GM23338 (cell line): ENCODE measurements around the gene GPR3. TPM values are rescaled to one million over a fixed set of nuclear protein-coding genes. Genes with fewer than 3 reads are reported as not detected.

Source experiments
- ATAC-seq: fragments of 200-7000 bp; cut with Tn5 transposase; 3 replicates; pipeline ENCODE4 v1.9.1; 2020
- DNase-seq: peaks from one replicate; pipeline ENCODE4 v3.0.0-alpha.2; 2015; ENCODE audit warnings: low spot score
- H2AFZ ChIP-seq: fragments of 200-600 bp; sonication (generic); 2 replicates; pipeline ENCODE4 v1.8.0; 2016; ENCODE audit warnings: antibody characterized with exemption, mild to moderate bottlenecking, moderate library complexity
- H3F3A ChIP-seq: fragments of 200-600 bp; sonication (generic); replicated peaks from 2 replicates; pipeline ENCODE4 v1.8.0; 2017; ENCODE audit warnings: antibody characterized with exemption, mixed run types, low read depth
- H3K27ac ChIP-seq: fragments of 200-600 bp; sonication (generic); 2 replicates; pipeline ENCODE4 v1.6.1; 2016; ENCODE audit warnings: low read depth
- H3K27me3 ChIP-seq: fragments of 200-600 bp; sonication (generic); 2 replicates; pipeline ENCODE4 v1.8.0; 2016; ENCODE audit warnings: mild to moderate bottlenecking, mixed run types, moderate library complexity; ENCODE audit not compliant: insufficient read depth
- H3K36me3 ChIP-seq: fragments of 200-600 bp; sonication (generic); 2 replicates; pipeline ENCODE4 v1.8.0; 2016; ENCODE audit warnings: mild to moderate bottlenecking; ENCODE audit not compliant: insufficient read depth
- H3K4me1 ChIP-seq: fragments of 200-600 bp; sonication (generic); 2 replicates; pipeline ENCODE4 v1.8.0; 2016; ENCODE audit warnings: mild to moderate bottlenecking, moderate library complexity; ENCODE audit not compliant: insufficient read depth
- H3K4me2 ChIP-seq: fragments of 200-600 bp; sonication (generic); 2 replicates; pipeline ENCODE4 v1.7.1; 2017; ENCODE audit warnings: mixed run types
- H3K4me3 ChIP-seq: fragments of 200-600 bp; sonication (generic); 2 replicates; pipeline ENCODE4 v1.6.1; 2016; ENCODE audit warnings: mixed run types
- H3K79me2 ChIP-seq: fragments of 200-600 bp; sonication (generic); replicated peaks from 2 replicates; pipeline ENCODE4 v1.8.0; 2017; ENCODE audit warnings: mild to moderate bottlenecking; ENCODE audit not compliant: insufficient read depth
- H3K9me2 ChIP-seq: fragments of 200-600 bp; sonication (generic); 2 replicates; pipeline ENCODE4 v1.8.0; 2017; ENCODE audit not compliant: insufficient read depth
- H4K20me1 ChIP-seq: fragments of 200-600 bp; sonication (generic); replicated peaks from 2 replicates; pipeline ENCODE4 v1.8.0; 2017; ENCODE audit warnings: mild to moderate bottlenecking; ENCODE audit not compliant: insufficient read depth
- H3K27ac Mint-ChIP-seq: 2 replicates; pipeline ENCODE4 v1.8.0; 2020; ENCODE audit warnings: inconsistent platforms, mild to moderate bottlenecking, moderate library complexity, mixed read lengths
- H3K27me3 Mint-ChIP-seq: 3 replicates; pipeline ENCODE4 v1.8.0; 2022; ENCODE audit warnings: low read depth, mild to moderate bottlenecking, moderate library complexity, mixed read lengths, inconsistent platforms; ENCODE audit not compliant: insufficient read depth, poor library complexity
- H3K36me3 Mint-ChIP-seq: 3 replicates; pipeline ENCODE4 v1.8.0; 2021; ENCODE audit warnings: low read depth, mild to moderate bottlenecking, inconsistent platforms, moderate library complexity, mixed read lengths
- H3K4me1 Mint-ChIP-seq: 3 replicates; pipeline ENCODE4 v1.8.0; 2020; ENCODE audit warnings: mild to moderate bottlenecking, inconsistent platforms, mixed read lengths
- H3K4me3 Mint-ChIP-seq: 3 replicates; pipeline ENCODE4 v1.8.0; 2021; ENCODE audit warnings: moderate library complexity, mild to moderate bottlenecking, inconsistent platforms, mixed read lengths
- H3K9me3 Mint-ChIP-seq: 3 replicates; pipeline ENCODE4 v1.8.0; 2020; ENCODE audit warnings: moderate library complexity, mild to moderate bottlenecking, inconsistent platforms, mixed read lengths
- CREB1 ChIP-seq: fragments of 250-450 bp; sonication (Bioruptor Pico); IDR thresholded peaks from 2 replicates; pipeline ENCODE4 v1.5.0; 2020; ENCODE audit warnings: low read depth, mild to moderate bottlenecking, moderate library complexity
- EZH2 ChIP-seq: fragments of 200-600 bp; sonication (generic); IDR thresholded peaks from one replicate; pipeline ENCODE4 v1.8.0; 2017; ENCODE audit warnings: antibody characterized with exemption, mild to moderate bottlenecking, low read depth; ENCODE audit not compliant: unreplicated experiment
- EZH2phosphoT487 ChIP-seq: fragments of 200-600 bp; sonication (generic); IDR thresholded peaks from one replicate; pipeline ENCODE4 v1.8.1; 2018; ENCODE audit warnings: antibody characterized with exemption; ENCODE audit not compliant: unreplicated experiment
- JUNB ChIP-seq: IDR thresholded peaks from one replicate; pipeline ENCODE4 v1.6.1; 2016; ENCODE audit warnings: antibody characterized with exemption; ENCODE audit not compliant: unreplicated experiment
- NANOG ChIP-seq: IDR thresholded peaks from 2 replicates; pipeline ENCODE4 v1.6.1; 2016; ENCODE audit warnings: antibody characterized with exemption, borderline replicate concordance
- POLR2AphosphoS5 ChIP-seq: IDR thresholded peaks from 2 replicates; pipeline ENCODE4 v1.6.1; 2016; ENCODE audit warnings: antibody characterized with exemption, low read depth
- STAT1 ChIP-seq: IDR thresholded peaks from one replicate; pipeline ENCODE4 v1.6.1; 2016; ENCODE audit warnings: antibody characterized with exemption; ENCODE audit not compliant: unreplicated experiment
- ZNF114 ChIP-seq: fragments of 250-450 bp; sonication (Bioruptor Pico); IDR thresholded peaks from 2 replicates; pipeline ENCODE4 v1.5.0; 2020; ENCODE audit warnings: mild to moderate bottlenecking, moderate library complexity
- ZNF331 ChIP-seq: fragments of 250-450 bp; sonication (Bioruptor Pico); IDR thresholded peaks from 2 replicates; pipeline ENCODE4 v1.5.0; 2020; ENCODE audit warnings: low read depth, mild to moderate bottlenecking, moderate library complexity
- polyA plus RNA-seq: library from polyadenylated mRNA; unstranded; fragments of >200 nt; fragmentation: Nextera tagmentation; extraction: Ambion mirVana; gene quantifications from 2 replicates; pipeline ENCODE4 v1.2.1, GENCODE V29; 2016
- total RNA-seq: library from RNA; depleted of rRNA; stranded (reverse); fragments of >200 nt; shearing (Covaris generic); gene quantifications from 2 replicates; pipeline ENCODE4 v1.2.3, GENCODE V29; 2014
- TF ChIP-seq, protein P1 (sequence below): IDR thresholded peaks from 2 replicates; pipeline ENCODE4 v1.6.1; 2016; ENCODE audit warnings: antibody characterized with exemption
- TF ChIP-seq, protein P2 (sequence below): IDR thresholded peaks from one replicate; pipeline ENCODE4 v1.6.1; 2018; ENCODE audit warnings: antibody characterized with exemption; ENCODE audit not compliant: unreplicated experiment

The GPR3 gene
- total and polyA plus RNA-seq, 2 experiments from 2014 or later, result 5.9 to 9.1 TPM

DNA sequence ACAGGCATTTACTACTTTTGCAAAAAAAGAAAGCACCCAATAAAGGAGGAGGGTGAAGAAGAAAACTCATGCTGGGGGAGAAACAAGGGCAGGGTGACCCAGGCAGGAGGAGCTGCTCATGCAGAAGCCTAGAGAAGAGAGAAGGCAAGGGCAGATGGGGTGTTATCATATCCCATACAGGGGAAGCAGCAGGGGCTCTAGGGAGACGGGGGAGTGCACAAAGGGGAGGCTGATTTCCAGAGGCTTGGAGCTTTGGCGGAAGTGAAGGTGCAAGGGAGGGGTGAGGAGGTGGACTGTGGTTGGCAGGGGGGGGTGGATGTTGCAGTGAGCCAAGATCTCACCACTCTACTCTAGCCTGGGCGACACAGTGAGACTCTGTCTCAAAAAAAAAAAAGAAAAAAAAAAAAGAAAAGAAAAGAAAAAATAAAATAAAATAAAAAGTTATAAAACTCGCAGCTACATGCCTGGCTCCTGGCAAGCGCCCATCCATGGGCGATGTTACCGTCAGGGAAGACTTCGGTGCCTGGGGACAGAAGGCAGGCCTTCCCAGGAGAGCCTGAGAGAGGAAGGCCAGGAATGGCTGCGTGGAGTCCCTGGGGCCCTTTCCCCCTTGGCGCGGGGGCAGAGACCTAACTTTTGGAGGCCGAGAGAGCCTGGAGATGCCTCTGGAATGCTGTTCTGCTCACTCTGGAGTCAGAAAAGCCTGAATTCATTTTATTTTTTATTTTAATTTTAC is 14.5 kb upstream of the GPR3 start (continued):
- TF ChIP-seq ZNF114 (CRISPR knock-in tag), result no peak
- TF ChIP-seq STAT1, result no peak
- TF ChIP-seq, protein P1, sequence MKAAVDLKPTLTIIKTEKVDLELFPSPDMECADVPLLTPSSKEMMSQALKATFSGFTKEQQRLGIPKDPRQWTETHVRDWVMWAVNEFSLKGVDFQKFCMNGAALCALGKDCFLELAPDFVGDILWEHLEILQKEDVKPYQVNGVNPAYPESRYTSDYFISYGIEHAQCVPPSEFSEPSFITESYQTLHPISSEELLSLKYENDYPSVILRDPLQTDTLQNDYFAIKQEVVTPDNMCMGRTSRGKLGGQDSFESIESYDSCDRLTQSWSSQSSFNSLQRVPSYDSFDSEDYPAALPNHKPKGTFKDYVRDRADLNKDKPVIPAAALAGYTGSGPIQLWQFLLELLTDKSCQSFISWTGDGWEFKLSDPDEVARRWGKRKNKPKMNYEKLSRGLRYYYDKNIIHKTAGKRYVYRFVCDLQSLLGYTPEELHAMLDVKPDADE, result no peak
- TF ChIP-seq CREB1 (CRISPR knock-in tag), result no peak
- TF ChIP-seq EZH2phosphoT487, result no peak

DNA sequence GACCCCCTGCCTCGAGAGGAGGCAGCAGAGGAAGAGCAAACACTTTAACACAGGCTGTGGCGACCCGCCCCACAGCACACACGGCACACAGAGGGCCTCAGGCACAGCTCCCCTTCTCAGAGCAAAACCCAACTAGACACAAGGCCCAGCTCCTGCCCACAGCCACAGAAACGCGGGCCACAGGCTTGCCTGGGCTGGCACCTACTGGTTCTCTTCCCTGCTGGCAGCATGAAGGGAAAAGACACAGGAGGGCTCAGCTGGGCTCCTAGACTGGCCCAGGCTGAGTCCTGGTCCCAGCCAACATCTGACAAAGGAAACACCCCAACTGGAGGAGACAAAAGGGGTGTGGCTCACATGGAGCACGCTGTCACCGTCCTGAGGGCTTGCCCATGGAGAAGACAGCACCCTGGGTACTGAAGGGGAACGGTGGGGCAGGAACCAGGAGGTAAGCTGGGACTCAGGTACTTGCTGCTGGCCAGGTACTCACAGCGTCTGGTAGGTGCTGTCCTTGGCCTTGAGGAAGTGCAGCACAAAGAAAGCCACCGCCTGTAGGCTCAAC is 12.8 kb upstream of the GPR3 start:
- no peak overlapping the region for H3K27ac Mint-ChIP-seq
- no peak for ATAC-seq
- H3K9me3 Mint-ChIP-seq, result no peaks in the 10 kb centered on the region

More for the DNA sequence above, 12.8 kb upstream of the GPR3 start:
- Histone ChIP-seq H3K4me1 (peaks cover 3% of the 10 kb centered on the region; the same call in 1 of the 2 replicates), H3K36me3 (no peaks in the 10 kb centered on the region), H4K20me1 (no peaks in the 10 kb centered on the region), H2AFZ (no peak overlapping the region), H3F3A (no peaks in the 10 kb centered on the region), H3K79me2 (no peaks in the 10 kb centered on the region), H3K27me3 (peaks cover 5% of the 10 kb centered on the region), H3K4me2 (no peak overlapping the region), H3K27ac (no peak overlapping the region), H3K4me3 (no peak overlapping the region), H3K9me2 (no peaks in the 10 kb centered on the region)
- Mint-ChIP-seq H3K36me3 (no peaks in the 10 kb centered on the region), H3K4me3 (no peak overlapping the region), H3K4me1 (peaks cover 6% of the 10 kb centered on the region; the same call in 1 of the 3 replicates), H3K27me3 (peaks cover 8% of the 10 kb centered on the region)
- TF ChIP-seq CREB1 (CRISPR knock-in tag), result no peak
- TF ChIP-seq JUNB, result no peak
- TF ChIP-seq EZH2phosphoT487, result no peak
- no peak for TF ChIP-seq ZNF114 (CRISPR knock-in tag)
- no peak for TF ChIP-seq ZNF331
- no peak for TF ChIP-seq EZH2
- no peak for TF ChIP-seq NANOG
- TF ChIP-seq, protein P2, sequence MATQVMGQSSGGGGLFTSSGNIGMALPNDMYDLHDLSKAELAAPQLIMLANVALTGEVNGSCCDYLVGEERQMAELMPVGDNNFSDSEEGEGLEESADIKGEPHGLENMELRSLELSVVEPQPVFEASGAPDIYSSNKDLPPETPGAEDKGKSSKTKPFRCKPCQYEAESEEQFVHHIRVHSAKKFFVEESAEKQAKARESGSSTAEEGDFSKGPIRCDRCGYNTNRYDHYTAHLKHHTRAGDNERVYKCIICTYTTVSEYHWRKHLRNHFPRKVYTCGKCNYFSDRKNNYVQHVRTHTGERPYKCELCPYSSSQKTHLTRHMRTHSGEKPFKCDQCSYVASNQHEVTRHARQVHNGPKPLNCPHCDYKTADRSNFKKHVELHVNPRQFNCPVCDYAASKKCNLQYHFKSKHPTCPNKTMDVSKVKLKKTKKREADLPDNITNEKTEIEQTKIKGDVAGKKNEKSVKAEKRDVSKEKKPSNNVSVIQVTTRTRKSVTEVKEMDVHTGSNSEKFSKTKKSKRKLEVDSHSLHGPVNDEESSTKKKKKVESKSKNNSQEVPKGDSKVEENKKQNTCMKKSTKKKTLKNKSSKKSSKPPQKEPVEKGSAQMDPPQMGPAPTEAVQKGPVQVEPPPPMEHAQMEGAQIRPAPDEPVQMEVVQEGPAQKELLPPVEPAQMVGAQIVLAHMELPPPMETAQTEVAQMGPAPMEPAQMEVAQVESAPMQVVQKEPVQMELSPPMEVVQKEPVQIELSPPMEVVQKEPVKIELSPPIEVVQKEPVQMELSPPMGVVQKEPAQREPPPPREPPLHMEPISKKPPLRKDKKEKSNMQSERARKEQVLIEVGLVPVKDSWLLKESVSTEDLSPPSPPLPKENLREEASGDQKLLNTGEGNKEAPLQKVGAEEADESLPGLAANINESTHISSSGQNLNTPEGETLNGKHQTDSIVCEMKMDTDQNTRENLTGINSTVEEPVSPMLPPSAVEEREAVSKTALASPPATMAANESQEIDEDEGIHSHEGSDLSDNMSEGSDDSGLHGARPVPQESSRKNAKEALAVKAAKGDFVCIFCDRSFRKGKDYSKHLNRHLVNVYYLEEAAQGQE, result no peak
- TF ChIP-seq POLR2AphosphoS5, result no peak
- no peak for TF ChIP-seq STAT1
- TF ChIP-seq, protein P1, result no peak
- no peak for DNase-seq
